GM12878 (cell line): ENCODE results near the gene CHIT1. TPM values are rescaled to one million over a fixed set of nuclear protein-coding genes. Genes with fewer than 3 reads are reported as not detected.

Experiments used
- ATAC-seq: fragments of 200-7000 bp; cut with Tn5 transposase; 3 replicates; pipeline ENCODE4 v1.9.1; 2020; ENCODE audit warnings: mild to moderate bottlenecking, moderate library complexity
- BruUV-seq: library from RNA; stranded (reverse); fragments of 400-500 nt; replicated peaks from 2 replicates; lab custom pipeline; 2021; lab: Mats Ljungman, UMichigan
- CTCF ChIA-PET: fragments of 300-600 bp; sonication (Branson Sonifier 250); formaldehyde crosslinking; extraction: SDS; loops from one replicate; lab custom pipeline; 2021; ENCODE audit warnings: inconsistent platforms; lab: Yijun Ruan, JAX
- POLR2A ChIA-PET: fragments of 350-600 bp; formaldehyde crosslinking; extraction: SDS; loops from one replicate; lab custom pipeline; 2021; ENCODE audit warnings: inconsistent platforms; lab: Charles Lee
- RAD21 ChIA-PET: fragments of 300-600 bp; sonication (Branson Sonifier 250); formaldehyde crosslinking; loops from one replicate; lab custom pipeline; 2023; ENCODE audit warnings: antibody characterized with exemption; ENCODE audit not compliant: unreplicated experiment; lab: Charles Lee
- SMC1A ChIA-PET: fragments of 300-600 bp; sonication (Branson Sonifier 250); formaldehyde crosslinking; loops from one replicate; lab custom pipeline; 2023; ENCODE audit not compliant: unreplicated experiment, uncharacterized antibody; lab: Charles Lee
- DNase-seq: peaks from one replicate; pipeline ENCODE4 v3.0.0-alpha.2; 2011; ENCODE audit warnings: low read depth, low spot score
- FAIRE-seq: peaks from 3 replicates; lab custom pipeline; 2011; peaks lifted over from hg19 to GRCh38; lab: Jason Lieb, UNC
- H2AFZ ChIP-seq: 2 replicates; pipeline ENCODE4 v1.6.0; 2011; ENCODE audit warnings: low read depth, low read length, control low read depth; ENCODE audit not compliant: control insufficient read depth
- H3K27ac ChIP-seq: 2 replicates; pipeline ENCODE4 v1.5.1; 2011; ENCODE audit warnings: control low read depth; ENCODE audit not compliant: control insufficient read depth, insufficient read depth
- H3K27me3 ChIP-seq, 2 experiments: replicated peaks in 1 of 2; 2 replicates each; pipeline versions ENCODE4 v1.6.0 to v1.6.1; 2011; ENCODE audit warnings: low read length in 1 of 2; ENCODE audit not compliant: control insufficient read depth in 2 of 2, insufficient read depth in 2 of 2
- H3K36me3 ChIP-seq, 2 experiments: 2 replicates each; pipeline ENCODE4 v1.5.1; 2011; ENCODE audit warnings: low read length in 1 of 2; ENCODE audit not compliant: control insufficient read depth in 2 of 2, insufficient read depth in 2 of 2
- H3K4me1 ChIP-seq: 2 replicates; pipeline ENCODE4 v1.6.1; 2011; ENCODE audit warnings: mild to moderate bottlenecking, low read length, moderate library complexity, mixed read lengths; ENCODE audit not compliant: control insufficient read depth, insufficient read depth
- H3K4me2 ChIP-seq: 2 replicates; pipeline ENCODE4 v1.6.0; 2011; ENCODE audit warnings: control low read depth; ENCODE audit not compliant: control insufficient read depth, insufficient read depth
- H3K4me3 ChIP-seq: fragments of 200-600 bp; sonication (generic); 2 replicates; pipeline ENCODE4 v1.5.1; 2016
- H3K79me2 ChIP-seq: 2 replicates; pipeline ENCODE4 v1.6.0; 2011; ENCODE audit warnings: low read length; ENCODE audit not compliant: control insufficient read depth, insufficient read depth
- H3K9ac ChIP-seq: 2 replicates; pipeline ENCODE4 v1.8.0; 2011; ENCODE audit warnings: low read length, control low read depth, mixed read lengths; ENCODE audit not compliant: control insufficient read depth, insufficient read depth
- H3K9me3 ChIP-seq: replicated peaks from 3 replicates; pipeline ENCODE4 v1.5.1; 2011; ENCODE audit warnings: mild to moderate bottlenecking, low read length; ENCODE audit not compliant: control insufficient read depth, insufficient read depth
- H4K20me1 ChIP-seq: 2 replicates; pipeline ENCODE4 v1.6.0; 2011; ENCODE audit not compliant: control insufficient read depth, insufficient read depth
- ASH2L ChIP-seq: fragments of 300-600, 200-600 bp; sonication (generic); IDR thresholded peaks from 2 replicates; pipeline ENCODE4 v1.6.1; 2017; ENCODE audit warnings: low read depth, mild to moderate bottlenecking, borderline replicate concordance
- CHD4 ChIP-seq: fragments of 200-600 bp; sonication (generic); IDR thresholded peaks from 2 replicates; pipeline ENCODE4 v1.6.1; 2016; ENCODE audit warnings: mild to moderate bottlenecking
- CREB1 ChIP-seq: IDR thresholded peaks from 2 replicates; pipeline ENCODE4 v1.6.1; 2012; ENCODE audit warnings: low read depth, mild to moderate bottlenecking, inconsistent platforms
- DPF2 ChIP-seq: fragments of 450-650 bp; IDR thresholded peaks from 2 replicates; pipeline ENCODE4 v1.6.1; 2017; ENCODE audit warnings: mild to moderate bottlenecking
- FOXK2 ChIP-seq: fragments of 450-650 bp; IDR thresholded peaks from 2 replicates; pipeline ENCODE4 v1.6.1; 2017; ENCODE audit warnings: mild to moderate bottlenecking, moderate library complexity
- FOXM1 ChIP-seq: IDR thresholded peaks from 2 replicates; pipeline ENCODE4 v1.6.1; 2012; ENCODE audit warnings: low read depth, mild to moderate bottlenecking, inconsistent platforms, low read length, moderate library complexity
- KAT2A ChIP-seq: conservative IDR thresholded peaks from 2 replicates; pipeline ENCODE4 v1.6.1; 2011; ENCODE audit warnings: low read depth, low read length; ENCODE audit not compliant: control insufficient read depth
- MAX ChIP-seq: IDR thresholded peaks from 2 replicates; pipeline ENCODE4 v1.6.1; 2012; ENCODE audit warnings: low read depth, low read length, improper control_type of control experiment
- NFXL1 ChIP-seq: fragments of 450-650 bp; IDR thresholded peaks from 2 replicates; pipeline ENCODE4 v1.6.1; 2017; ENCODE audit warnings: antibody characterized with exemption, mild to moderate bottlenecking, borderline replicate concordance
- POLR2AphosphoS5 ChIP-seq: IDR thresholded peaks from 2 replicates; pipeline ENCODE4 v1.6.1; 2011; ENCODE audit warnings: mild to moderate bottlenecking, low read length, inconsistent platforms
- RBBP5 ChIP-seq: fragments of 200-600 bp; sonication (generic); conservative IDR thresholded peaks from 2 replicates; pipeline ENCODE4 v1.6.1; 2016
- STAT3 ChIP-seq: IDR thresholded peaks from 2 replicates; pipeline ENCODE4 v1.6.1; 2011; ENCODE audit warnings: low read depth, low read length, improper control_type of control experiment
- TARDBP ChIP-seq: IDR thresholded peaks from 2 replicates; pipeline ENCODE4 v1.6.1; 2016; ENCODE audit warnings: borderline replicate concordance
- ZNF592 ChIP-seq: fragments of 450-650 bp; IDR thresholded peaks from 2 replicates; pipeline ENCODE4 v1.6.1; 2017; ENCODE audit warnings: mild to moderate bottlenecking, moderate library complexity
- ZNF687 ChIP-seq: fragments of 450-650 bp; IDR thresholded peaks from 2 replicates; pipeline ENCODE4 v1.6.1; 2017; ENCODE audit warnings: mild to moderate bottlenecking, moderate library complexity
- WGBS: methylation state at CpG from one replicate; pipeline ENCODE4 v1.1.6; 2016; ENCODE audit warnings: low lambda C conversion rate; ENCODE audit not compliant: insufficient replicate concordance, insufficient coverage; ENCODE audit errors: missing lambda C conversion rate; 5-methylcytosine and 5-hydroxymethylcytosine counted together
- in situ Hi-C: fragments of 300-500 bp; cut with MboI; formaldehyde crosslinking; loops from 9 replicates; pipeline ENCODE4 v1.14.3; 2018; ENCODE audit warnings: mixed read lengths
- intact Hi-C: fragments of 100-400 bp; cut with micrococcal nuclease; formaldehyde crosslinking; loops from one replicate; pipeline ENCODE4 v1.14.2; 2022; ENCODE audit not compliant: unreplicated experiment
- polyA plus RNA-seq, 11 experiments: library from polyadenylated mRNA; depleted of rRNA in 4 of 11; unstranded in 6 of 11; stranded (reverse) in 5 of 11; fragments of >200 nt; fragmentation: Nextera tagmentation in 4 of 11; fragmentation: Illumina TruSeq in 1 of 11; extraction: Ambion mirVana in 4 of 11; extraction: Trizol in 1 of 11; gene quantifications; 1 replicate in 1 of 11; 2 replicates in 10 of 11; pipeline versions ENCODE4 v1.2.1 to v1.2.3, GENCODE V29; 2011 to 2016; ENCODE audit warnings: inconsistent platforms in 2 of 11, missing spikeins in 2 of 11, low read depth in 1 of 11
- total RNA-seq, 4 experiments: library from RNA; depleted of rRNA in 3 of 4; stranded (reverse); fragments of >200 nt in 3 of 4; fragmentation: Illumina TruSeq in 1 of 4; extraction: Trizol in 1 of 4; gene quantifications; 2 replicates each; pipeline versions ENCODE4 v1.2.1 to v1.2.3, GENCODE V29; 2013 to 2021

CHIT1 gene
- total and polyA plus RNA-seq, 10 of the 15 experiments (the other 5 are each of a cell fraction or from before 2014, with no cell fraction given) = 0.02 to 2.1 (median 0.76) TPM

GRCh38 chr1:203196371-203196770 is 33.1 kb downstream of the CHIT1 start (continued):
- TF ChIP-seq MAX = no peak

DNA sequence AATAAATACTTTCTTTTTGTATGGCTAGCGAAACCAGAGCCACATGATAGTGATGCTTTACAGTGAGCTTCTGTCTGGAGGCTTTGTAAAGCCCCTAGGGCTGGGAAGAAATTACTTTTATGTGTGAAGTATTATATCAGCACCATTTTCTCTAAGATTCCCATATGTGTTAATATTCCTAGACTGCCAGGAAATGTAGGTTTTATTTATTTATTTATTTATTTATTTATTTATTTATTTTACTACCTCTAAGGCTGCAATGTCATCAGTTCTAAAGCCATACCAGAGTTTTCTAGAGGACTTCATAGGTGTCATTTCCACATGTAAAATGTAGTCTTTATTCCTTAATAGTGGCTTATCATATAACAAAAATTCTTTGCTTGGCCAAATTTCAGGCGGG is 38.5 kb downstream of the CHIT1 start:
- intact Hi-C loops = no loop called here
- POLR2A ChIA-PET = no interaction called here
- Histone ChIP-seq H3K9ac (no peak overlapping the region), H3K27ac (no peak overlapping the region), H3K4me3 (no peak overlapping the region), H3K9me3 (no peaks in the 10 kb centered on the region), H3K27me3 (no peaks in the 10 kb centered on the region), H3K4me1 (no peaks in the 10 kb centered on the region), H3K36me3 (no peaks in the 10 kb centered on the region), H3K79me2 (no peaks in the 10 kb centered on the region), H2AFZ (no peak overlapping the region), H3K4me2 (no peak overlapping the region), H4K20me1 (no peaks in the 10 kb centered on the region)
- ATAC-seq = no peak
- CTCF ChIA-PET = interaction anchor here (1.6 kb wide), 1 partner anchor 18 kb away, joined by 4 read pairs; no protein-coding TSS in a partner anchor
- DNase-seq = no peak
- no TSS peak for BruUV-seq
- WGBS = 51% methylated on average over 2 of the region's 2 CpGs
- SMC1A ChIA-PET = interaction anchor here (2.3 kb wide), 1 partner anchor 18 kb away, joined by 8 read pairs; no protein-coding TSS in a partner anchor
- in situ Hi-C loops = no loop called here
- RAD21 ChIA-PET = interaction anchor here (1.3 kb wide), 1 partner anchor 18 kb away, joined by 3 read pairs; no protein-coding TSS in a partner anchor
- no peak for FAIRE-seq
- TF ChIP-seq NFXL1 (no peak), ZNF592 (no peak), STAT3 (no peak), FOXM1 (no peak), KAT2A (no peak), TARDBP (no peak), CHD4 (no peak), DPF2 (no peak), ZNF687 (no peak), FOXK2 (no peak), CREB1 (no peak), RBBP5 (no peak), ASH2L (no peak), POLR2AphosphoS5 (no peak)
